LNCAP (cell line): ENCODE measurements around the gene GNRHR.

Experiments
- CTCF ChIP-seq: fragments of 450-650 bp; IDR thresholded peaks from 2 replicates; pipeline ENCODE4 v1.5.1; 2017; ENCODE audit warnings: mild to moderate bottlenecking

GNRHR gene

GRCh38 chr4:67725132-67725531 is 29.1 kb downstream of the GNRHR start:
- no peak for TF ChIP-seq CTCF

GRCh38 chr4:67723949-67724348 is 30.2 kb downstream of the GNRHR start:
- no peak for TF ChIP-seq CTCF

GRCh38 chr4:67723341-67723740 is 30.8 kb downstream of the GNRHR start:
- no peak for TF ChIP-seq CTCF

GRCh38 chr4:67721770-67722597 is 32.2 kb downstream of the GNRHR start:
- no peak for TF ChIP-seq CTCF

GRCh38 chr4:67721315-67721769 is 32.8 kb downstream of the GNRHR start:
- no peak for TF ChIP-seq CTCF

- TF ChIP-seq CTCF = no peak
These were observed 34.1 kb downstream of the GNRHR start for GRCh38 chr4:67719953-67720617.

- no peak for TF ChIP-seq CTCF
These were observed 35.3 kb downstream of the GNRHR start for GRCh38 chr4:67718848-67719247.
